ENCODE results near the gene SNX10.

Gene SNX10

GRCh38 chr7:26370011-26370410 is 78.3 kb downstream of the SNX10 start:
- no peak for DNase-seq

GRCh38 chr7:26372249-26372648 is 80.6 kb downstream of the SNX10 start:
- no peak for DNase-seq

- DNase-seq, result no peak
Measured at GRCh38 chr7:26372704-26373103, 81.0 kb downstream of the SNX10 start.

- no peak for DNase-seq
Measured at GRCh38 chr7:26374647-26375373, 83.1 kb downstream of the SNX10 start.

GRCh38 chr7:26375726-26376174 is 84.1 kb downstream of the SNX10 start:
- peak in 1 of 2 experiments; percentile 25 for DNase-seq

- peak in 1 of 2 experiments; percentile 11 for DNase-seq
Measured at GRCh38 chr7:26376175-26376917, 84.7 kb downstream of the SNX10 start.

- DNase-seq, result no peak
Measured at GRCh38 chr7:26378016-26378415, 86.4 kb downstream of the SNX10 start.

- no peak for DNase-seq
Measured at GRCh38 chr7:26379711-26380110, 88.0 kb downstream of the SNX10 start.

- no peak for DNase-seq
Measured at GRCh38 chr7:26381476-26382353, 90.1 kb downstream of the SNX10 start.

- no peak for DNase-seq
Measured at GRCh38 chr7:26385240-26385639, 93.6 kb downstream of the SNX10 start.

- no peak for DNase-seq
Measured at GRCh38 chr7:26387731-26388130, 96.1 kb downstream of the SNX10 start.

GRCh38 chr7:26388256-26388655 is 96.6 kb downstream of the SNX10 start:
- no peak for DNase-seq

GRCh38 chr7:26390016-26390415 is 98.4 kb downstream of the SNX10 start:
- no peak for DNase-seq

- no peak for DNase-seq
Measured at GRCh38 chr7:26393818-26394217, 102.2 kb downstream of the SNX10 start.

GRCh38 chr7:26397332-26397731 is 105.7 kb downstream of the SNX10 start:
- peak; percentile 32 to 86 for DNase-seq

GRCh38 chr7:26397796-26398426 is 106.2 kb downstream of the SNX10 start:
- no peak for DNase-seq

- no peak for DNase-seq
Measured at GRCh38 chr7:26398427-26398755, 106.7 kb downstream of the SNX10 start.

- DNase-seq, result peak in 1 of 2 experiments; percentile 53
Measured at GRCh38 chr7:26398756-26399509, 107.3 kb downstream of the SNX10 start.

GRCh38 chr7:26399736-26400135 is 108.1 kb downstream of the SNX10 start:
- DNase-seq, result no peak

GRCh38 chr7:26403640-26404039 is 112.0 kb downstream of the SNX10 start:
- DNase-seq, result no peak

GRCh38 chr7:26404189-26404996 is 112.7 kb downstream of the SNX10 start:
- no peak for DNase-seq
